CD4-positive, alpha-beta T cell treated with Interleukin-12 subunit alpha and Interleukin-12 subunit beta, for 1 hour (primary cell): ENCODE data around the gene SMARCA4.
A peak's percentile ranks its signal among the peaks of the same experiment; 100 is the strongest.

Experiments used
- DNase-seq: peaks from one replicate; pipeline ENCODE4 v3.0.0-alpha.2; 2020

The SMARCA4 gene

DNA sequence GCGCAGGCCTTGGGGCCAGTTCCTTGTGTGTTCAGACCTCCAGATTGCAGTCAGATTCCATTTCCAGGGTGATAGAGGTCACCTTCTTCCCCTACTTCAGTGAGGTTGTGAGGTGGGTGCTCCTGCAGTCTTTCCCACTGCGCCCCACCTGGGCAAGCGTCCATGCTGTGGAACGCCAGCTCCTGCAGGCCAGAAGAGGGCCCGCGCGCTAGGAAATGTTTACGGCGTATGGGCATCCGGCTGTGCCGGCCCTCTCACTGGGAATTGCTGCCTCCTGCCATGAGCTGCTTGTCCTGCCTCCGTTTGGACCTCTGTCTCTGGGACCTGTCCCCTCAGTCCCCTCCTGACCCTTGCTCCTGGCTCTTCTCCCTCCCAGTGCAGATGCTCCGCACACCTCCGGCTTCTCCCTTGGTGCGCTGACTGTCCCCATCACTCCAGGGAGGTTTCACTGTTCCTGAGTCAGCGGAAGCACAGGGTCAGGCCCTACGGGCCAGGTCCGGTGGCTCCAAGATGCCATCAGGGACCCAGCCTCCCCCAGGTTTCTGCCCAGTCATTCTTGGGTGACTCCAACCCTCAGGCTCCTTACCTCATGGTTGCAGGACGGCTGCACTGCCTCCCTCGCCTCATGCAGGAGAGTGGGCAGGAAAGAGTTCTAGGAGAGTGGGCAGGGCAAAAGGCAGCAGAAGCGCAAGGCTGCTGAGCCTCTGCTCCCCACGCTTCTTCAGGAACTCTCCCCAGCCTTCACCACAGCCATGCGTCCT, 56.6 kb downstream of the SMARCA4 start:
- no peak for DNase-seq

GRCh38 chr19:11018179-11018578, 57.3 kb downstream of the SMARCA4 start:
- no peak for DNase-seq

DNA sequence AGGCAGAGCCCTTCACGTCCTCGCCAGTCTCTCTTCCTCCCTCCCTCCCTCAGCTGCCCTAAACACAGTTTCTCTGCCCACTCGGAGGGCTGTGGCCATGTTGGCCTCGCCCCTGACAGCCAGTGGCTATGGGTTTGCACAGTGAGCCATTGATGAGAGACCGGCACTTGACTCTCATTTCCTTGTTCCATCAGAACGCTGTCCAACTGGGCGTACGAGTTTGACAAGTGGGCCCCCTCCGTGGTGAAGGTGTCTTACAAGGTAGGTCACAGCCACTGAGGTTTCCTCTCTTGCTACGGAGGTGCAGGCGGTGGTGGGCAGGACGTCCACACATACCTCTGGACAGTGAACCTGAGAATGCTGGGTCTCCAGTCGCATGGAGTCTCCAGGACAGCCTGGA, 57.9 kb downstream of the SMARCA4 start:
- DNase-seq = no peak

GRCh38 chr19:11019262-11019661, 58.4 kb downstream of the SMARCA4 start:
- no peak for DNase-seq

GRCh38 chr19:11019824-11020223, 59.0 kb downstream of the SMARCA4 start:
- DNase-seq = no peak

DNA sequence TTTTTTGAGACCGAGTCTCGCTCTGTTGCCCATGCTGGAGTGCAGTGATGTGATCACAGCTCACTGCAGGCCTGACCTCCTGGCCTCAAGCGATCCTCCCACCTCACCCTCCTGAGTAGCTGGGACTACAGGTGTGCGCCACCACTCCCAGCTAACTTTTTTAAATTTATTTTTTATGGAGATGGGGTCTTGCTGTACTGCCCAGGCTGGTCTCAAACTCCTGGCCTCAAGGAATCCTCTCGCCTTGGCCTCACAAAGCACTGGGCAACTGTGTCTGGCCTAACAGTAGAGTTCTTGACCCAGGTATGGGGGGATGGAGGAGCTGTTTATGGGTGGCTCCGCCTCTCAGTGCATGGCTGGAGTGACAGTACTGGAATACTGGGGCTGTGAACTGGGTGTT, 59.6 kb downstream of the SMARCA4 start:
- DNase-seq = no peak

GRCh38 chr19:11020982-11021759, 60.3 kb downstream of the SMARCA4 start:
- DNase-seq = no peak

DNA sequence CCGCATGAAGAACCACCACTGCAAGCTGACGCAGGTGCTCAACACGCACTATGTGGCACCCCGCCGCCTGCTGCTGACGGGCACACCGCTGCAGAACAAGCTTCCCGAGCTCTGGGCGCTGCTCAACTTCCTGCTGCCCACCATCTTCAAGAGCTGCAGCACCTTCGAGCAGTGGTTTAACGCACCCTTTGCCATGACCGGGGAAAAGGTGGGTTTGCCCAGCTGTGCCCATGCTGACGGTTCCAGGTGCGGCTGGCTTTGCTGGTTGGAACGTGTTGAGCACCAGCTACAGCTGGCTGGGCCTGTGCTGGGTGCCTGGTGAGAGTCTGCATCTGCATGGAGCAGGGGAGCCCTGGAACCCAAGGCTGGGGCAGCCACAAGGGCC, 60.9 kb downstream of the SMARCA4 start:
- no peak for DNase-seq

DNA sequence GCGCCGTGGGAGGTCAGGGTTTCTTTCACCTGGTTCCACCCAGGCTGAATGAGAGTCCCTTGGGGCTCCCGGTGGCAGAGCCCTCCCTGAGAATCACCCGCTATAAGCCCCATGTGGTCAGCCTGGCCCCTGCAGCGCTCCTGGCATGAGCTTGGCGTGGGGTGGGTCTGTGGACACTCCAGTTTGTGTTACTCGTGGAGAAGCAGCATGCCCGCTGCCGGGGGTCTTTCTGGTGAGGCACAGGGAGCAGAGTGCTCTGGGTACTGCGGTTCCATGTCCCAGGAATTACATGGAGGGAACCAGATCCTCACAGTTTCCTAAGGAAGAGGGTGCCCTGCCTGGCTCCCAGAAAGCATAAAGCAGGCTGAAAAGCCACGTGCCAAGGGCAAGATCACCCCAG, 62.2 kb downstream of the SMARCA4 start:
- DNase-seq = no peak

DNA sequence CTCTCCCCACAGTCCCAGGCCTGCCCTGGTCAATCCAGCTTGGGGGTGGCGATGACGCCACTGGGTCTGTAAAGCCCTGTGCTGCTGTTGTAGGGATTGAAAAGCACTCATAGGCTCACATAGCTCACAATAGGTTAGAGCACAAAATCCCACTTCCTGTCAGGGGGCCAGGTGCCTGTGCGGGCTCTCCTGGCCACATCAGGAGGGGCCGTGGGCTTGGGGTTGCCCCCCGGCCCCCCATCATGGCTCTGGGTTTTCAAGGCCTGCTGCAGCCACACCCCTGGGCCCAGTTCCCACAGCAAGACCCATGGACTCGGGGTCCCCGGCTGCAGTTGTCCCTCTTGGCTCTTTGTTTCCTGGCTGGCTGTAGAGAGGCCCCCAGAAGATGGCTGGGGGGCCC, 62.9 kb downstream of the SMARCA4 start:
- DNase-seq = no peak

- no peak for DNase-seq
Measured at GRCh38 chr19:11024259-11024658, 63.4 kb downstream of the SMARCA4 start.

- DNase-seq = no peak
Measured at GRCh38 chr19:11025006-11025405, 64.2 kb downstream of the SMARCA4 start.

DNA sequence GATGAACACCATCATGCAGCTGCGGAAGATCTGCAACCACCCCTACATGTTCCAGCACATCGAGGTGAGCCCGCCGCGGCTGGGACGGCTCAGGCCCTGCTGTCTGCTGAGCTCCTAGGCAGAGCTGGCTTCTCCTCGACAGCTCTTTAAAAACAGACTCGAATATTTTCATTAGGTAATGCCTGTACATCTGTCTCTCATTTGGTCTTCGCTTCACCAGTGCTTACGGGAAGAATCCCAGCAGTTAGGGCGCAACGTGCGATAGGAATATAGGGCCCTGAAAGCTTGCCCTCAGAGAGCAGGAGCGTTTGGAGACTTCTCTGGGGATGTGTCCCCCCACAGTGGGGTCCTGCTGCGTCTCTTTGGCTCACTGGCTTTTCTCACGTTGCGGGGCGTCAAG, 64.6 kb downstream of the SMARCA4 start:
- no peak for DNase-seq

DNA sequence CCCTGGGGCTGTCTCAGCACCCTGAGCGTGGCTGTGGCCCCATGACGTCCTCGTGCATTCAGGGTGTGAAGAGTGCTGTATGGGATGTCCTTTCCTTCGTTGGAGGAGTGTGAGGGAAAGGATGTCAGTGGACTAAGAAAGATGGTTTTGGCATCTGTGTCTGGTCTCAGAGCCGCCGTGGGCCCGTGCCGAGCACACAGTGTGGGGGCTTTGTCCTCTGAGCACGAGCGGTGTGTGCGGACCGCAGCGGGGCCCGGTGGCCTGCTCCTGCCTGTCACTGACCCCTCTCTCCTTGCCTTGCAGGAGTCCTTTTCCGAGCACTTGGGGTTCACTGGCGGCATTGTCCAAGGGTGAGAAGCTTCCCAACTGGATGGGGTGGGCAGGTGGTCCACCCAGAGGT, 65.2 kb downstream of the SMARCA4 start:
- DNase-seq = no peak

GRCh38 chr19:11027381-11027780, 66.6 kb downstream of the SMARCA4 start:
- DNase-seq = no peak

DNA sequence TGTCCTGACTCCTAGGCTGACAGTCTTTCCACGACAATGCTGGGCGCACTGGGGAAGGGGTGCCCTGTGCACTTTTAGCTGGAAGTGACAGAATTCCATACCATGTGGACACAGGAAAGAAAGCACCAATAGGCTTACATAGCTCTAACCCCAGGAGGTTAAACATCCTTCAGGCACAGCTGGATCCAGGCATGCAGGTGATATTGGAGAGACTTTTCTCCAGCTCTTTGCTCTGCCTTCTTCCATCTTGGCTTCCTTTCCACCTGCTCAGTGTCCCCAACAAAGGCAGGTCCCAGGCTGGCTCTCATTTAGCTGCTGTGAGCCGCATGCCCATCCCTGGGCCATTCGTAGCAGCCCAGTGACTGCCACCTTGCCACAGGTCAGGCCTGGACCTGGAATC, 67.3 kb downstream of the SMARCA4 start:
- DNase-seq = no peak

DNA sequence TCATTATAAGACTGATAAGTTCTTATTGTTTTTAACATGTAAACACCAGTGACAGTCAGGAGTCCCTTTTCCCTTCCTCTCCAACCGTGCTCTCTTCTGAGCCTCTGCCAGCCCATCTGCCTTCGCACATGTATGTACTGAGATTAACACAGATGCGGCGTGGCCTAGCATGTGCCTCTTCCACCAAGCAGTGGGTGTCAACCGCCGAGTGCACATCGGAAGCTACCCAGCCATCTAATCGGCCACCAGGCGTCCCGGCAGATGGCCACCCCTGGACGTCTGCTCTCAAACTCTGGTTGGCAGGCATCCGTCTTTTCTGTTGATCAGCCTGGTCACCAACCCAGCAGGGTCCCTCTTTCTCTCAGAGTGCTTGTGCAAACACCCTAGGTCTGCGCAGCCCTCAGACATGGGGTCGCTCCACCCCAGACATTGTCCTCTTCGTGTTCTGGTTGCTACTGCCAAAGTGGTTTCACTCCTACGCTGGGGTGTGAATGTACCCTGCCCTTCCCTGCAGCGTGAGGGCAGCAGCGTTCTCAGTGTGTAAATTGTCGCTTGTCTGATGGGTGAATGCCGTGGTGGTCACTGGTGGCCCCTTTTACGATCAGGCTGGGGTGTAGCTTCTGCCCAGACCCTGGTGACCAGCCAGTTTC, 70.7 kb downstream of the SMARCA4 start:
- DNase-seq = no peak

DNA sequence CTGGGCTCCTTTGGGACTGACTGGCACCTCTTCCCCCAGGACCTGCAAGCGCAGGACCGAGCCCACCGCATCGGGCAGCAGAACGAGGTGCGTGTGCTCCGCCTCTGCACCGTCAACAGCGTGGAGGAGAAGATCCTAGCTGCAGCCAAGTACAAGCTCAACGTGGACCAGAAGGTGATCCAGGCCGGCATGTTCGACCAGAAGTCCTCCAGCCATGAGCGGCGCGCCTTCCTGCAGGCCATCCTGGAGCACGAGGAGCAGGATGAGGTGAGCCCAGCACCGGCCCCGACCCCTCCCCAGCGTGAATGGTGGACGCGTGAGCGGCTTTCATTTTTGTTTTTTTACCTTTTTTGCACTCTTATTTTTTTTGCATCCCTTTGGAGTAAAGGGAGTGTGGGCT, 72.4 kb downstream of the SMARCA4 start:
- DNase-seq = no peak

GRCh38 chr19:11033763-11034162, 72.9 kb downstream of the SMARCA4 start:
- no peak for DNase-seq

GRCh38 chr19:11034449-11035213, 73.8 kb downstream of the SMARCA4 start:
- no peak for DNase-seq

- peak; percentile 88 for DNase-seq
Measured at GRCh38 chr19:11035441-11036377, 74.9 kb downstream of the SMARCA4 start.

- no peak for DNase-seq
Measured at GRCh38 chr19:11038511-11038910, 77.7 kb downstream of the SMARCA4 start.
